H9 (cell line): ENCODE results near the gene DLG5. TPM values are rescaled to one million over a fixed set of nuclear protein-coding genes. Genes with fewer than 3 reads are reported as not detected.
A peak's percentile ranks its signal among the peaks of the same experiment; 100 is the strongest.

Experiments
- DNase-seq: peaks from one replicate; pipeline ENCODE4 v3.0.0-alpha.2; 2017
- H2AFZ ChIP-seq: one replicate; pipeline ENCODE4 v1.6.1; 2013; ENCODE audit warnings: mild to moderate bottlenecking, low read length, control low read depth, moderate library complexity
- H2AK5ac ChIP-seq: 2 replicates; pipeline ENCODE4 v1.6.1; 2013; ENCODE audit warnings: low read length, control low read depth, mixed read lengths; ENCODE audit not compliant: insufficient read length
- H2BK120ac ChIP-seq: one replicate; pipeline ENCODE4 v1.6.1; 2013; ENCODE audit warnings: low read depth, mild to moderate bottlenecking, low read length, control low read depth, inconsistent platforms; ENCODE audit not compliant: poor library complexity, severe bottlenecking
- H2BK12ac ChIP-seq: 2 replicates; pipeline ENCODE4 v1.6.1; 2013; ENCODE audit warnings: low read length, control low read depth, mixed read lengths, low read depth; ENCODE audit not compliant: insufficient read length
- H2BK15ac ChIP-seq: 2 replicates; pipeline ENCODE4 v1.6.1; 2013; ENCODE audit warnings: low read depth, low read length, control low read depth
- H2BK20ac ChIP-seq: one replicate; pipeline ENCODE4 v1.6.1; 2013; ENCODE audit warnings: low read depth, mild to moderate bottlenecking, low read length, control low read depth, inconsistent platforms; ENCODE audit not compliant: poor library complexity, severe bottlenecking
- H2BK5ac ChIP-seq: 2 replicates; pipeline ENCODE4 v1.6.1; 2013; ENCODE audit warnings: low read length, control low read depth, mixed read lengths; ENCODE audit not compliant: insufficient read length
- H3K14ac ChIP-seq: 2 replicates; pipeline ENCODE4 v1.6.1; 2013; ENCODE audit warnings: low read length, control low read depth; ENCODE audit not compliant: insufficient read depth
- H3K18ac ChIP-seq: 2 replicates; pipeline ENCODE4 v1.6.1; 2013; ENCODE audit warnings: low read depth, mild to moderate bottlenecking, mixed read lengths, low read length, control low read depth; ENCODE audit not compliant: insufficient read length
- H3K23ac ChIP-seq: 2 replicates; pipeline ENCODE4 v1.6.1; 2013; ENCODE audit warnings: low read length, control low read depth, mixed read lengths, low read depth; ENCODE audit not compliant: insufficient read length
- H3K23me2 ChIP-seq: 2 replicates; pipeline ENCODE4 v1.6.1; 2013; ENCODE audit warnings: low read depth, mild to moderate bottlenecking, mixed read lengths, low read length, control low read depth; ENCODE audit not compliant: insufficient read length, poor library complexity, severe bottlenecking
- H3K27ac ChIP-seq: 2 replicates; pipeline ENCODE4 v1.5.1; 2013; ENCODE audit warnings: low read length, control low read depth, mixed read lengths, low read depth; ENCODE audit not compliant: insufficient read length
- H3K27me3 ChIP-seq: 2 replicates; pipeline ENCODE4 v1.6.1; 2013; ENCODE audit warnings: low read length, control low read depth, inconsistent platforms; ENCODE audit not compliant: insufficient read depth
- H3K4ac ChIP-seq: 2 replicates; pipeline ENCODE4 v1.6.1; 2013; ENCODE audit warnings: low read depth, mild to moderate bottlenecking, control low read depth, inconsistent platforms, low read length, moderate library complexity
- H3K4me1 ChIP-seq: 2 replicates; pipeline ENCODE4 v1.6.1; 2013; ENCODE audit warnings: low read length, control low read depth, inconsistent platforms; ENCODE audit not compliant: insufficient read depth
- H3K4me2 ChIP-seq: 2 replicates; pipeline ENCODE4 v1.6.1; 2013; ENCODE audit warnings: low read length, control low read depth, mixed read lengths; ENCODE audit not compliant: insufficient read length, insufficient read depth
- H3K56ac ChIP-seq: 2 replicates; pipeline ENCODE4 v1.6.1; 2013; ENCODE audit warnings: low read depth, mild to moderate bottlenecking, mixed read lengths, low read length, control low read depth; ENCODE audit not compliant: insufficient read length
- H3K79me1 ChIP-seq: 2 replicates; pipeline ENCODE4 v1.6.1; 2013; ENCODE audit warnings: low read depth, mild to moderate bottlenecking, moderate library complexity, low read length, control low read depth, inconsistent platforms; ENCODE audit not compliant: insufficient read depth, poor library complexity, severe bottlenecking
- H3K79me2 ChIP-seq: 2 replicates; pipeline ENCODE4 v1.6.1; 2013; ENCODE audit warnings: low read length, control low read depth, inconsistent platforms; ENCODE audit not compliant: insufficient read depth
- H3K9ac ChIP-seq: 2 replicates; pipeline ENCODE4 v1.6.1; 2013; ENCODE audit warnings: low read length, control low read depth, mixed read lengths; ENCODE audit not compliant: insufficient read length; ENCODE audit errors: extremely low read depth
- H3K9me3 ChIP-seq: one replicate; pipeline ENCODE4 v1.6.1; 2013; ENCODE audit warnings: low read depth, low read length, inconsistent platforms; ENCODE audit not compliant: control insufficient read depth
- H3T11ph ChIP-seq: one replicate; pipeline ENCODE4 v1.6.1; 2013; ENCODE audit warnings: mild to moderate bottlenecking, low read length, control low read depth, inconsistent platforms
- H4K20me1 ChIP-seq: one replicate; pipeline ENCODE4 v1.6.1; 2013; ENCODE audit not compliant: control insufficient read depth, insufficient read length, insufficient read depth
- H4K5ac ChIP-seq: 2 replicates; pipeline ENCODE4 v1.6.1; 2013; ENCODE audit warnings: low read depth, mild to moderate bottlenecking, mixed read lengths, low read length, control low read depth; ENCODE audit not compliant: insufficient read length
- H4K8ac ChIP-seq: replicated peaks from 2 replicates; pipeline ENCODE4 v1.6.1; 2013; ENCODE audit warnings: low read length, control low read depth, mixed read lengths, low read depth; ENCODE audit not compliant: insufficient read length
- H4K91ac ChIP-seq: 2 replicates; pipeline ENCODE4 v1.6.1; 2013; ENCODE audit warnings: low read depth, mild to moderate bottlenecking, moderate library complexity, mixed read lengths, low read length, control low read depth; ENCODE audit not compliant: insufficient read length
- H3K27ac Mint-ChIP-seq, 3 experiments: 2 replicates in 2 of 3; 3 replicates in 1 of 3; pipeline ENCODE4 v1.8.0; 2020 to 2021; ENCODE audit warnings: mixed read lengths in 3 of 3, mild to moderate bottlenecking in 1 of 3, moderate library complexity in 1 of 3
- H3K27me3 Mint-ChIP-seq: 2 replicates; pipeline ENCODE4 v1.8.0; 2021; ENCODE audit warnings: low read depth, mild to moderate bottlenecking, moderate library complexity, mixed read lengths
- H3K36me3 Mint-ChIP-seq, 3 experiments: 2 replicates in 2 of 3; 3 replicates in 1 of 3; pipeline ENCODE4 v1.8.0; 2020 to 2021; ENCODE audit warnings: low read depth in 3 of 3, mixed read lengths in 3 of 3; ENCODE audit not compliant: insufficient read depth in 1 of 3
- H3K4me1 Mint-ChIP-seq, 2 experiments: 2 replicates each; pipeline ENCODE4 v1.8.0; 2020; ENCODE audit warnings: mixed read lengths in 2 of 2
- H3K4me3 Mint-ChIP-seq, 2 experiments: 2 replicates in 1 of 2; 3 replicates in 1 of 2; pipeline ENCODE4 v1.8.0; 2020 to 2021; ENCODE audit warnings: mild to moderate bottlenecking in 2 of 2, mixed read lengths in 2 of 2, moderate library complexity in 1 of 2
- H3K9me3 Mint-ChIP-seq, 2 experiments: 2 replicates in 1 of 2; 3 replicates in 1 of 2; pipeline ENCODE4 v1.8.0; 2020; ENCODE audit warnings: mild to moderate bottlenecking in 2 of 2, mixed read lengths in 2 of 2, moderate library complexity in 1 of 2
- CTCF ChIP-seq: fragments of 200-600 bp; sonication (generic); conservative IDR thresholded peaks from 3 replicates; pipeline ENCODE4 v1.8.0; 2021; ENCODE audit warnings: antibody characterized with exemption, mild to moderate bottlenecking
- WGBS: extraction: QIAGEN DNeasy Blood & Tissue Kit; methylation state at CpG from one replicate; pipeline ENCODE4 v1.1.7; 2013; ENCODE audit warnings: missing lambda C conversion rate, low lambda C conversion rate, mixed read lengths; ENCODE audit not compliant: insufficient read length; ENCODE audit errors: extremely low coverage; 5-methylcytosine and 5-hydroxymethylcytosine counted together
- total RNA-seq: library from RNA; stranded (reverse); gene quantifications from 2 replicates; pipeline ENCODE4 v1.2.1, GENCODE V29; 2021

Gene DLG5
- total RNA-seq, 1 experiment from 2014 or later = 67.4 TPM

- H4K8ac ChIP-seq = no peak overlapping the region
- H3K4ac ChIP-seq = no peak overlapping the region
- H2BK120ac ChIP-seq = no peak overlapping the region
- TF ChIP-seq CTCF = no peak
- no peak overlapping the region for H3K14ac ChIP-seq
- no peak overlapping the region for H2BK20ac ChIP-seq
- no peaks in the 10 kb centered on the region for H4K20me1 ChIP-seq
- peaks cover 33 to 38% of the 10 kb centered on the region in 2 experiments for H3K4me1 Mint-ChIP-seq
- H3K4me1 ChIP-seq = peaks cover 8% of the 10 kb centered on the region; the same call in 1 of the 2 replicates
- H3K27ac ChIP-seq = no peak overlapping the region
- H3K4me2 ChIP-seq = no peak overlapping the region
- no CpG with 5 or more reads among the region's 4 CpGs for WGBS
- DNase-seq = no peak
- no peaks in the 10 kb centered on the region for H3K23me2 ChIP-seq
- no peak overlapping the region for H4K5ac ChIP-seq
- no peak overlapping the region for H3K9ac ChIP-seq
- H3K9me3 Mint-ChIP-seq = no peaks in the 10 kb centered on the region
- peak overlapping the region in 2 of 3 experiments; percentile 62 to 94; a peak in 4 of 7 replicates for H3K27ac Mint-ChIP-seq
- no peak overlapping the region for H2AFZ ChIP-seq
- H3K18ac ChIP-seq = no peak overlapping the region
- no peaks in the 10 kb centered on the region for H3K27me3 ChIP-seq
- no peak overlapping the region for H3K23ac ChIP-seq
- H2BK15ac ChIP-seq = no peak overlapping the region
- H3K36me3 Mint-ChIP-seq = peaks cover 0 to 11% (median 0%) of the 10 kb centered on the region in 3 experiments; a peak in 3 of 7 replicates
- no peak overlapping the region for H3K4me3 Mint-ChIP-seq
- H3K9me3 ChIP-seq = no peaks in the 10 kb centered on the region
- H3K79me2 ChIP-seq = peaks cover 15% of the 10 kb centered on the region; the same call in 1 of the 2 replicates
- H4K91ac ChIP-seq = no peak overlapping the region
- no peaks in the 10 kb centered on the region for H3K27me3 Mint-ChIP-seq
- no peak overlapping the region for H3K56ac ChIP-seq
- peaks cover 5% of the 10 kb centered on the region for H3K79me1 ChIP-seq
- H2BK5ac ChIP-seq = no peak overlapping the region
- H2BK12ac ChIP-seq = no peak overlapping the region
- H3T11ph ChIP-seq = no peak overlapping the region
- no peak overlapping the region for H2AK5ac ChIP-seq
These were observed 26.9 kb downstream of the DLG5 start for GRCh38 chr10:77899690-77900089.
